ENCODE results near the gene WDR90. TPM values are rescaled to one million over a fixed set of nuclear protein-coding genes. Genes with fewer than 3 reads are reported as not detected.

WDR90 gene
- total and polyA plus RNA-seq, 2 experiments from 2014 or later: 8.2 to 16.5 TPM

GRCh38 chr16:704047-704446 is 54.9 kb downstream of the WDR90 start:
- Histone ChIP-seq H4K20me1 (ENCODE audit: insufficient read depth) (no peaks in the 10 kb centered on the region), H3K27me3 (replicated peaks; ENCODE audit: insufficient read depth) (peaks cover 40% of the 10 kb centered on the region), H2AFZ (no peak overlapping the region), H3K9me3 (ENCODE audit: low read depth) (no peaks in the 10 kb centered on the region), H3K9ac (no peak overlapping the region), H3K27ac (no peak overlapping the region), H3K9me2 (ENCODE audit: insufficient read depth) (no peaks in the 10 kb centered on the region), H3K4me2 (ENCODE audit: unreplicated experiment) (no peak overlapping the region), H3K79me2 (ENCODE audit: insufficient read depth) (no peaks in the 10 kb centered on the region), H3F3A (ENCODE audit: insufficient read depth) (no peaks in the 10 kb centered on the region), H3K36me3 (ENCODE audit: low read depth) (no peaks in the 10 kb centered on the region), H3K4me1 (ENCODE audit: insufficient read depth) (no peaks in the 10 kb centered on the region), H3K4me3 (no peak overlapping the region)
- TF ChIP-seq EZH2 (IDR thresholded peaks at IDR 0.05; ENCODE audit: insufficient read depth, poor library complexity, severe bottlenecking) (no peak), EZH2phosphoT487 (IDR thresholded peaks at IDR 0.05; ENCODE audit: insufficient read depth, low read depth) (no peak)
- 72 to 73% methylated on average over 6 to 7 of the region's 7 CpGs for WGBS, 2 experiments (ENCODE audit: low coverage in 1 of 2, low lambda C conversion rate in 2 of 2, missing lambda C conversion rate in 2 of 2)
- DNase-seq: no peak
- in situ Hi-C loops (cut with MboI): no loop called here

- Histone ChIP-seq H3K79me2 (ENCODE audit: insufficient read depth) (no peaks in the 10 kb centered on the region), H3K4me1 (ENCODE audit: insufficient read depth) (peaks cover 2% of the 10 kb centered on the region; the same call in 1 of the 2 replicates), H3K36me3 (ENCODE audit: low read depth) (no peaks in the 10 kb centered on the region), H4K20me1 (ENCODE audit: insufficient read depth) (no peaks in the 10 kb centered on the region), H3K9me2 (ENCODE audit: insufficient read depth) (no peaks in the 10 kb centered on the region), H3K27me3 (replicated peaks; ENCODE audit: insufficient read depth) (peaks cover 40% of the 10 kb centered on the region), H3K9me3 (ENCODE audit: low read depth) (no peaks in the 10 kb centered on the region), H3K4me3 (no peak overlapping the region), H3K27ac (no peak overlapping the region), H3F3A (ENCODE audit: insufficient read depth) (no peaks in the 10 kb centered on the region), H2AFZ (no peak overlapping the region), H3K9ac (no peak overlapping the region), H3K4me2 (ENCODE audit: unreplicated experiment) (no peak overlapping the region)
- no peak for DNase-seq
- 14 to 21% methylated on average over 28 to 35 of the region's 50 CpGs for WGBS, 2 experiments (ENCODE audit: low coverage in 1 of 2, low lambda C conversion rate in 2 of 2, missing lambda C conversion rate in 2 of 2)
- TF ChIP-seq EZH2 (IDR thresholded peaks at IDR 0.05; ENCODE audit: insufficient read depth, poor library complexity, severe bottlenecking) (peak; percentile 74), EZH2phosphoT487 (IDR thresholded peaks at IDR 0.05; ENCODE audit: insufficient read depth, low read depth) (no peak)
- in situ Hi-C loops (cut with MboI): no loop called here
Measured at GRCh38 chr16:704552-705380, 55.6 kb downstream of the WDR90 start.

- Histone ChIP-seq H3K4me2 (ENCODE audit: unreplicated experiment) (no peak within 1 kb of the TSS), H3K9me3 (ENCODE audit: low read depth) (no peaks in the 10 kb centered on the region), H2AFZ (no peak within 1 kb of the TSS), H3K4me1 (ENCODE audit: insufficient read depth) (peaks cover 5% of the 10 kb centered on the region; the same call in 1 of the 2 replicates), H3K27me3 (replicated peaks; ENCODE audit: insufficient read depth) (peaks cover 47% of the 10 kb centered on the region), H3K27ac (no peak within 1 kb of the TSS), H3K9ac (no peak within 1 kb of the TSS), H3K4me3 (no peak within 1 kb of the TSS), H4K20me1 (ENCODE audit: insufficient read depth) (no peaks in the 10 kb centered on the region), H3K36me3 (ENCODE audit: low read depth) (no peaks in the 10 kb centered on the region), H3K9me2 (ENCODE audit: insufficient read depth) (no peaks in the 10 kb centered on the region), H3K79me2 (ENCODE audit: insufficient read depth) (no peaks in the 10 kb centered on the region), H3F3A (ENCODE audit: insufficient read depth) (no peaks in the 10 kb centered on the region)
- WGBS, 2 experiments (ENCODE audit: low coverage in 1 of 2, low lambda C conversion rate in 2 of 2, missing lambda C conversion rate in 2 of 2): 3 to 4% methylated on average over 11 to 83 of the region's 115 CpGs
- in situ Hi-C loops (cut with MboI): no loop called here
- no peak for DNase-seq
- TF ChIP-seq EZH2phosphoT487 (IDR thresholded peaks at IDR 0.05; ENCODE audit: insufficient read depth, low read depth) (no peak), EZH2 (IDR thresholded peaks at IDR 0.05; ENCODE audit: insufficient read depth, poor library complexity, severe bottlenecking) (no peak)
Measured at GRCh38 chr16:705431-706188, 56.4 kb downstream of the WDR90 start, which contains the start of gene FBXL16. Gene FBXL16, minus strand, starts transcription at chr16:705801. Its CDS starts 8,396 bp downstream, at chr16:697405.

DNA sequence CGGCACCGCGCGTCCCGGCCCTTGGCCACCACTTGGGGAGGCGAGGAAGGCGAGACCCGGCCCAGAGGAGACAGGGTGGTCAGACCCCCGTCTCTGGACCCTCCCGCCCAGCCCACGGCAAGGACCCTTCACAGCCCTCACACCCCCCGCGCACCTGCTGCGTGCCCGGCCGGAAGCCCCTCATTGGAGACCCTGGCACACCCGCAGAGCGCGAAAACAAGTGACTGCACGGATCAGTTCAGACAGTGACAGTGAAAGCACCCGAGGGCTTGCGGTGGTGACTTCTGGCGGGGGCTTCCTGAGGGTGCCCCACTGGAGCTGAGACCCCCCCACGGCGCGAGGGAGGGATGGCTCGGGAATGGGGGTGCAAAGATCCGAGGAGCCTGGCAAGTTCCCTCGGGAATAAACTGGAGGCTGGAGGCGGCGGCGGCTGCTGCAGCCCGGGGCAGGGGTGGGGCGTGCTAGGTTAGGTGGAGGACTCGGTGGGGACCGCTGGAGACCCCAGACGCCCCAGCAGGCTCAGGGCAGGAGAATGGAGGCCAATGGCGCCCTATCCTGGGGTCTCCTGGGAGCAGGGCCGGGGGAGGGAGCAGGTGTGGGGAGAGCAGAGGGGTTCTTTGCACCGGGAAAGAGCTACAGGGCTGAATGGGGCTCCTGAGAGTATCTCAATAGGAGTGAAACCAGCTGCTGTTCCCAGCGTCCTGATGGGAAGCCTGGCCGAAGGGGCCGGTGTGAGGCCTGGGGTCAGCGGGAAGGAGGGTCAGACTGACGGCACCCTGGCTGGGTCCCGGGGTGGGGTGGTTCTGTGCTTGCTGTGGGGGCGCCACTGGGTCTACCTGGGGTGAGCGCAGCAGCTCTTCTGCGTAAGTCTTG is 57.3 kb downstream of the WDR90 start:
- peak; percentile 79 for TF ChIP-seq EZH2 (IDR thresholded peaks at IDR 0.05; ENCODE audit: insufficient read depth, poor library complexity, severe bottlenecking)
- TF ChIP-seq EZH2phosphoT487 (IDR thresholded peaks at IDR 0.05; ENCODE audit: insufficient read depth, low read depth): no peak
- 5 to 6% methylated on average over 29 to 47 of the region's 49 CpGs for WGBS, 2 experiments (ENCODE audit: low coverage in 1 of 2, low lambda C conversion rate in 2 of 2, missing lambda C conversion rate in 2 of 2)
- H4K20me1 ChIP-seq (ENCODE audit: insufficient read depth): no peaks in the 10 kb centered on the region
- peaks cover 45% of the 10 kb centered on the region for H3K27me3 ChIP-seq (replicated peaks; ENCODE audit: insufficient read depth)
- H2AFZ ChIP-seq: no peak overlapping the region
- H3K79me2 ChIP-seq (ENCODE audit: insufficient read depth): no peaks in the 10 kb centered on the region
- no peak overlapping the region for H3K4me3 ChIP-seq
- H3K9me2 ChIP-seq (ENCODE audit: insufficient read depth): no peaks in the 10 kb centered on the region
- H3K27ac ChIP-seq: no peak overlapping the region
- in situ Hi-C loops (cut with MboI): no loop called here
- H3K9me3 ChIP-seq (ENCODE audit: low read depth): no peaks in the 10 kb centered on the region
- no peaks in the 10 kb centered on the region for H3K36me3 ChIP-seq (ENCODE audit: low read depth)
- no peak for DNase-seq
- no peak overlapping the region for H3K4me2 ChIP-seq (ENCODE audit: unreplicated experiment)
- no peak overlapping the region for H3K9ac ChIP-seq
- no peaks in the 10 kb centered on the region for H3F3A ChIP-seq (ENCODE audit: insufficient read depth)
- H3K4me1 ChIP-seq (ENCODE audit: insufficient read depth): peaks cover 5% of the 10 kb centered on the region; the same call in 1 of the 2 replicates

Measured in GM23248 (cell line).